Activated B cell treated with CpG ODN at 0.5 μM for 24 hours (primary cell): ENCODE results near the gene PIK3CD. TPM values are rescaled to one million over a fixed set of nuclear protein-coding genes. Genes with fewer than 3 reads are reported as not detected.

ENCODE experiments used
- ATAC-seq: fragments of 200-7000 bp; cut with Tn5 transposase; one replicate; pipeline ENCODE4 v1.10.0; 2021; ENCODE audit warnings: low read depth, mild to moderate bottlenecking, moderate library complexity
- CTCF ChIA-PET: fragments of 350-600 bp; sonication (Branson Sonifier 250); formaldehyde crosslinking; loops from one replicate; lab custom pipeline; 2021; ENCODE audit warnings: antibody characterized with exemption; lab: Charles Lee
- POLR2A ChIA-PET: fragments of 350-600 bp; sonication (Branson Sonifier 250); formaldehyde crosslinking; loops from one replicate; lab custom pipeline; 2021; ENCODE audit warnings: antibody characterized with exemption; lab: Charles Lee
- DNase-seq: peaks from one replicate; pipeline ENCODE4 v3.0.0; 2022
- H3K27ac Mint-ChIP-seq: one replicate; pipeline ENCODE4 v1.8.0; 2020; ENCODE audit warnings: mixed read lengths
- H3K27me3 Mint-ChIP-seq: one replicate; pipeline ENCODE4 v1.8.0; 2021; ENCODE audit warnings: mixed read lengths
- H3K36me3 Mint-ChIP-seq: one replicate; pipeline ENCODE4 v1.8.0; 2021; ENCODE audit warnings: low read depth, mixed read lengths
- H3K4me1 Mint-ChIP-seq: one replicate; pipeline ENCODE4 v1.8.0; 2021; ENCODE audit warnings: mixed read lengths
- H3K4me3 Mint-ChIP-seq: one replicate; pipeline ENCODE4 v1.8.0; 2020; ENCODE audit warnings: mild to moderate bottlenecking, mixed read lengths
- H3K9me3 Mint-ChIP-seq: one replicate; pipeline ENCODE4 v1.8.0; 2020; ENCODE audit warnings: mixed read lengths
- CTCF ChIP-seq: fragments of 200-600 bp; IDR thresholded peaks from one replicate; pipeline ENCODE4 v1.8.0; 2022; ENCODE audit warnings: antibody characterized with exemption, mild to moderate bottlenecking
- intact Hi-C: fragments of 100-400 bp; cut with micrococcal nuclease; formaldehyde crosslinking; loops from one replicate; pipeline ENCODE4 v1.15.1; 2024
- total RNA-seq: library from RNA; stranded (reverse); gene quantifications from 2 replicates; pipeline ENCODE4 v1.2.3, GENCODE V29; 2022

PIK3CD gene
- total RNA-seq, 1 donor from 2014 or later: 265 TPM

GRCh38 chr1:9766759-9767442, 115.4 kb downstream of the PIK3CD start:
- intact Hi-C loops: no loop called here
- POLR2A ChIA-PET: interaction anchor here (0.7 kb wide), 1 partner anchor 49 kb away, joined by 9 read pairs; no protein-coding TSS in a partner anchor
- Mint-ChIP-seq H3K36me3 (peaks cover 26% of the 10 kb centered on the region), H3K27me3 (no peaks in the 10 kb centered on the region), H3K9me3 (no peaks in the 10 kb centered on the region), H3K4me3 (no peak overlapping the region), H3K4me1 (peaks cover 2% of the 10 kb centered on the region), H3K27ac (no peak overlapping the region)
- CTCF ChIA-PET: no interaction called here
- DNase-seq: no peak
- ATAC-seq: no peak
- no peak for TF ChIP-seq CTCF

GRCh38 chr1:9767964-9768668, 116.6 kb downstream of the PIK3CD start:
- H3K9me3 Mint-ChIP-seq: no peaks in the 10 kb centered on the region
- TF ChIP-seq CTCF: no peak
- no peaks in the 10 kb centered on the region for H3K27me3 Mint-ChIP-seq
- no peak overlapping the region for H3K27ac Mint-ChIP-seq
- no peak for DNase-seq
- peaks cover 32% of the 10 kb centered on the region for H3K36me3 Mint-ChIP-seq
- POLR2A ChIA-PET: no interaction called here
- intact Hi-C loops: no loop called here
- H3K4me3 Mint-ChIP-seq: no peak overlapping the region
- no peak for ATAC-seq
- H3K4me1 Mint-ChIP-seq: peaks cover 2% of the 10 kb centered on the region
- CTCF ChIA-PET: interaction anchor here (0.7 kb wide), 1 partner anchor 18 kb away, joined by 4 read pairs; no protein-coding TSS in a partner anchor

GRCh38 chr1:9768983-9769382, 117.5 kb downstream of the PIK3CD start:
- ChIA-PET POLR2A (no interaction called here), CTCF (no interaction called here)
- H3K9me3 Mint-ChIP-seq: no peaks in the 10 kb centered on the region
- intact Hi-C loops: no loop called here
- H3K27ac Mint-ChIP-seq: no peak overlapping the region
- no peak for DNase-seq
- TF ChIP-seq CTCF: no peak
- H3K27me3 Mint-ChIP-seq: no peaks in the 10 kb centered on the region
- peaks cover 28% of the 10 kb centered on the region for H3K36me3 Mint-ChIP-seq
- peaks cover 2% of the 10 kb centered on the region for H3K4me1 Mint-ChIP-seq
- H3K4me3 Mint-ChIP-seq: no peak overlapping the region
- ATAC-seq: no peak

DNA sequence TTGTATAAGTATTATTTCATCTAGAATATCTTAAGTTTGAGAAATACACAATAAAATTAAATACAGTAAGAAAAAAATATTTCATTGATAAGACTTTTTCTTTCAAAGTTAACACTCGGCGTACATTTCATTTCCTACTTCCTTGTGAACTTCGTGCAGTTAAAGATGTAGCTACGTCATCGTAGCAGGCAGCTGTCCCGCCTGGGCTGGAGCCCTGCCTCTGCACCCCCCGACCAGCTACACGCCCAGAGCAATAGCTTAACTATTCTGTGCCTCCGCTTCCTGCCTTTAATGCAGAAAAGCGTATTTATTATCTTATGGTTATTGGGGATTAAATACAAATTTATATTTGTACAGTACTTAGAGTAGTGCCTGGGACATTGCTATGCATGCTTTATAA, 118.8 kb downstream of the PIK3CD start:
- peaks cover 31% of the 10 kb centered on the region for H3K36me3 Mint-ChIP-seq
- H3K4me3 Mint-ChIP-seq: no peak overlapping the region
- intact Hi-C loops: no loop called here
- no peak for DNase-seq
- H3K27me3 Mint-ChIP-seq: no peaks in the 10 kb centered on the region
- no peak for TF ChIP-seq CTCF
- POLR2A ChIA-PET: no interaction called here
- no peak for ATAC-seq
- H3K4me1 Mint-ChIP-seq: peaks cover 2% of the 10 kb centered on the region
- H3K9me3 Mint-ChIP-seq: no peaks in the 10 kb centered on the region
- CTCF ChIA-PET: no interaction called here
- H3K27ac Mint-ChIP-seq: no peak overlapping the region
